Mesodermal cell (in vitro differentiated cells): ENCODE data around the gene OTUB1. TPM values are rescaled to one million over a fixed set of nuclear protein-coding genes. Genes with fewer than 3 reads are reported as not detected.
A peak's percentile ranks its signal among the peaks of the same experiment; 100 is the strongest.

Source experiments
- H3K27ac ChIP-seq: 2 replicates; pipeline ENCODE4 v1.7.0; 2013; ENCODE audit warnings: mild to moderate bottlenecking, low read depth, low read length, moderate library complexity; ENCODE audit not compliant: severe bottlenecking
- H3K36me3 ChIP-seq: 2 replicates; pipeline ENCODE4 v1.7.1; 2013; ENCODE audit warnings: mild to moderate bottlenecking, low read length, moderate library complexity; ENCODE audit not compliant: control insufficient read depth, insufficient read depth
- H3K4me1 ChIP-seq: one replicate; pipeline ENCODE4 v1.7.1; 2013; ENCODE audit warnings: mild to moderate bottlenecking, low read length; ENCODE audit not compliant: insufficient read depth, control insufficient read depth, poor library complexity, severe bottlenecking
- H3K4me3 ChIP-seq: 2 replicates; pipeline ENCODE4 v1.7.0; 2013; ENCODE audit warnings: low read length, control low read depth, mild to moderate bottlenecking; ENCODE audit not compliant: insufficient read depth, poor library complexity, severe bottlenecking; ENCODE audit errors: extremely low read depth
- H3K9me3 ChIP-seq: 2 replicates; pipeline ENCODE4 v1.7.1; 2013; ENCODE audit warnings: mild to moderate bottlenecking, low read length, moderate library complexity; ENCODE audit not compliant: control insufficient read depth
- WGBS, 2 experiments: methylation state at CpG; one replicate each; pipeline ENCODE4 v1.1.5; 2013; ENCODE audit warnings: missing lambda C conversion rate in 2 of 2; ENCODE audit not compliant: insufficient coverage in 2 of 2; 5-methylcytosine and 5-hydroxymethylcytosine counted together
- polyA plus RNA-seq, 2 experiments: library from polyadenylated mRNA; stranded (reverse); fragments of 50-300 nt; gene quantifications; one replicate each; pipeline ENCODE4 v1.2.3, GENCODE V29; 2013

OTUB1 gene
- polyA plus RNA-seq (2013, experiment 1 of 2) = 131 TPM
- 108 TPM for polyA plus RNA-seq (2013, experiment 2 of 2)

- Histone ChIP-seq H3K4me3 (peak within 1 kb of the TSS; percentile 77), H3K9me3 (no peaks in the 10 kb centered on the region), H3K27ac (peak within 1 kb of the TSS; percentile 94), H3K4me1 (peaks cover 16% of the 10 kb centered on the region), H3K36me3 (peaks cover 32% of the 10 kb centered on the region)
- WGBS, 2 experiments = 0 to 1% methylated on average over 41 to 42 of the region's 63 CpGs
Measured at GRCh38 chr11:63986156-63986931, at the start of gene OTUB1. TSS of gene OTUB1 (plus strand) at chr11:63986438. CDS start at chr11:63986457, 19 bp downstream.

- peaks cover 8% of the 10 kb centered on the region for H3K36me3 ChIP-seq
- WGBS, 2 experiments = 37% methylated on average over 22 to 23 of the region's 30 CpGs
- peak overlapping the region; percentile 72 for H3K27ac ChIP-seq
- H3K4me1 ChIP-seq = peaks cover 7% of the 10 kb centered on the region
- H3K4me3 ChIP-seq = peak overlapping the region; percentile 87
- H3K9me3 ChIP-seq = no peaks in the 10 kb centered on the region
Measured at GRCh38 chr11:63937713-63938478, 48.3 kb upstream of the OTUB1 start.

- peaks cover 13% of the 10 kb centered on the region for H3K36me3 ChIP-seq
- 0% methylated on average over 40 to 44 of the region's 92 CpGs for WGBS, 2 experiments
- H3K4me3 ChIP-seq = peak within 1 kb of the TSS; percentile 87
- H3K9me3 ChIP-seq = no peaks in the 10 kb centered on the region
- H3K27ac ChIP-seq = peak within 1 kb of the TSS; percentile 72
- H3K4me1 ChIP-seq = peaks cover 7% of the 10 kb centered on the region
Measured at GRCh38 chr11:63938479-63939396, 47.5 kb upstream of the OTUB1 start, which contains the start of gene NAA40. TSS of gene NAA40 (plus strand) at chr11:63939002. CDS start at chr11:63939097, 95 bp downstream.

- Histone ChIP-seq H3K4me1 (peaks cover 7% of the 10 kb centered on the region), H3K4me3 (peak overlapping the region; percentile 87), H3K27ac (peak overlapping the region; percentile 71), H3K9me3 (no peaks in the 10 kb centered on the region), H3K36me3 (peaks cover 16% of the 10 kb centered on the region)
- WGBS, 2 experiments = 1 to 3% methylated on average over 13 to 16 of the region's 26 CpGs
Measured at GRCh38 chr11:63939397-63939891, 46.8 kb upstream of the OTUB1 start.

GRCh38 chr11:63940786-63941185, 45.5 kb upstream of the OTUB1 start:
- H3K4me3 ChIP-seq = no peak overlapping the region
- no peak overlapping the region for H3K27ac ChIP-seq
- no peaks in the 10 kb centered on the region for H3K9me3 ChIP-seq
- peaks cover 7% of the 10 kb centered on the region for H3K4me1 ChIP-seq
- peaks cover 20% of the 10 kb centered on the region for H3K36me3 ChIP-seq
- 95 to 100% methylated on average over 4 to 6 of the region's 6 CpGs for WGBS, 2 experiments

- Histone ChIP-seq H3K9me3 (no peaks in the 10 kb centered on the region), H3K27ac (no peak overlapping the region), H3K36me3 (peaks cover 30% of the 10 kb centered on the region), H3K4me1 (peaks cover 7% of the 10 kb centered on the region), H3K4me3 (no peak overlapping the region)
- WGBS, 2 experiments = 83 to 90% methylated on average over 1 to 2 of the region's 4 CpGs
Measured at GRCh38 chr11:63941901-63942300, 44.3 kb upstream of the OTUB1 start.

- 95 to 100% methylated on average over 3 of the region's 3 CpGs for WGBS, 2 experiments
- H3K36me3 ChIP-seq = peaks cover 38% of the 10 kb centered on the region
- no peaks in the 10 kb centered on the region for H3K9me3 ChIP-seq
- H3K4me1 ChIP-seq = peaks cover 7% of the 10 kb centered on the region
- no peak overlapping the region for H3K4me3 ChIP-seq
- H3K27ac ChIP-seq = no peak overlapping the region
Measured at GRCh38 chr11:63942803-63943202, 43.4 kb upstream of the OTUB1 start.

GRCh38 chr11:63944987-63945386, 41.3 kb upstream of the OTUB1 start:
- Histone ChIP-seq H3K4me3 (no peak overlapping the region), H3K4me1 (peaks cover 5% of the 10 kb centered on the region), H3K36me3 (peaks cover 59% of the 10 kb centered on the region), H3K27ac (no peak overlapping the region), H3K9me3 (no peaks in the 10 kb centered on the region)
- WGBS, 2 experiments = 90 to 91% methylated on average over 8 of the region's 8 CpGs

GRCh38 chr11:63945477-63946163, 40.6 kb upstream of the OTUB1 start:
- Histone ChIP-seq H3K9me3 (no peaks in the 10 kb centered on the region), H3K4me3 (no peak overlapping the region)
- 69 to 73% methylated on average over 13 of the region's 14 CpGs for WGBS, 2 experiments

More at GRCh38 chr11:63945477-63946163, 40.6 kb upstream of the OTUB1 start:
- peaks cover 65% of the 10 kb centered on the region for H3K36me3 ChIP-seq
- H3K4me1 ChIP-seq = no peaks in the 10 kb centered on the region
- peak overlapping the region; percentile 13 for H3K27ac ChIP-seq
